ENCODE results near the gene DERL3. TPM values are rescaled to one million over a fixed set of nuclear protein-coding genes. Genes with fewer than 3 reads are reported as not detected.

The DERL3 gene
- total and polyA plus RNA-seq, 2 of the 13 experiments (the other 11 are each of a cell fraction or from before 2014, with no cell fraction given): not detected

- TF ChIP-seq ZBTB39 (CRISPR knock-in tag; IDR thresholded peaks at IDR 0.05) (no peak), AKAP8 (CRISPR knock-in tag; IDR thresholded peaks at IDR 0.05) (no peak), FOXJ3 (CRISPR knock-in tag; IDR thresholded peaks at IDR 0.05; ENCODE audit: borderline replicate concordance) (no peak)
- TF ChIP-seq, protein P1, sequence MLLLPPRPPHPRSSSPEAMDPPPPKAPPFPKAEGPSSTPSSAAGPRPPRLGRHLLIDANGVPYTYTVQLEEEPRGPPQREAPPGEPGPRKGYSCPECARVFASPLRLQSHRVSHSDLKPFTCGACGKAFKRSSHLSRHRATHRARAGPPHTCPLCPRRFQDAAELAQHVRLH (CRISPR knock-in tag; IDR thresholded peaks at IDR 0.05; ENCODE audit: borderline replicate concordance, low read depth): no peak
Measured at GRCh38 chr22:23847310-23847920, 8.6 kb upstream of the DERL3 start (continued).

GRCh38 chr22:23846081-23846469, 7.3 kb upstream of the DERL3 start:
- no peak for ATAC-seq
- Histone ChIP-seq H3K36me3 (replicated peaks in 1 of 2; ENCODE audit: control insufficient read depth in 1 of 2, insufficient read depth in 2 of 2, low read length in 2 of 2) (no peaks in the 10 kb centered on the region), H3K79me2 (ENCODE audit: insufficient read depth, low read length) (no peaks in the 10 kb centered on the region), H3K27ac (ENCODE audit: extremely low read length, insufficient read depth, low read length) (no peak overlapping the region), H2AFZ (ENCODE audit: low read length) (no peak overlapping the region), H3K9ac (ENCODE audit: insufficient read depth, low read depth, low read length) (no peak overlapping the region), H3K9me3 (ENCODE audit: low read length) (no peaks in the 10 kb centered on the region), H3K27me3 (ENCODE audit: control insufficient read depth in 1 of 2, insufficient read depth in 2 of 2, low read length in 2 of 2) (peaks cover 2 to 13% of the 10 kb centered on the region in 2 experiments; a peak in 2 of 5 replicates), H3K4me2 (ENCODE audit: low read depth, low read length) (peak overlapping the region; percentile 21), H3K4me3 (replicated peaks in 1 of 3; ENCODE audit: insufficient read depth in 1 of 3, low read depth in 2 of 3, low read length in 3 of 3) (no peak overlapping the region; a peak in 1 of 6 replicates), H3K4me1 (ENCODE audit: insufficient read depth, low read length) (peaks cover 64% of the 10 kb centered on the region), H4K20me1 (ENCODE audit: insufficient read depth, low read length) (no peaks in the 10 kb centered on the region)
- BruUV-seq (replicated peaks): no TSS peak
- no peak for FAIRE-seq
- in situ Hi-C loops (cut with HindIII; ENCODE audit: extremely low pct_ligation_motif_present, low pct_unique_long_range_greater_than_20kb): loop anchor here (5.0 to 25.0 kb wide), 2 partner anchors 64 to 234 kb away; no protein-coding TSS in a partner anchor
- intact Hi-C loops (cut with micrococcal nuclease; ENCODE audit: unreplicated experiment): loop anchor here (5.0 kb wide), 1 partner anchor 79 kb away; the partner anchor contains the start of gene CHCHD10
- ChIA-PET POLR2A (interaction anchor here (1.3 to 3.0 kb wide), 5 partner anchors 12 to 78 kb away, joined by 3 to 16 read pairs (median 5); partner anchors contain the start of genes CHCHD10, MMP11 and SLC2A11), CTCF (ENCODE audit: low intra/inter-chr PET ratio, low total read pairs) (no interaction called here)
- WGBS (ENCODE audit: low lambda C conversion rate): 62% methylated on average over 7 of the region's 7 CpGs
- TF ChIP-seq ZKSCAN1 (IDR thresholded peaks at IDR 0.05; ENCODE audit: low read length): no peak
- no peak for TF ChIP-seq NCOA1 (CRISPR knock-in tag; IDR thresholded peaks at IDR 0.05)
- TF ChIP-seq ZNF562 (CRISPR knock-in tag; IDR thresholded peaks at IDR 0.05; ENCODE audit: borderline replicate concordance): no peak
- no peak for TF ChIP-seq ZNF446 (CRISPR knock-in tag; IDR thresholded peaks at IDR 0.05)
- no peak for TF ChIP-seq DDIT3 (CRISPR knock-in tag; IDR thresholded peaks at IDR 0.05)
- no peak for TF ChIP-seq ZNF441 (CRISPR knock-in tag; IDR thresholded peaks at IDR 0.05; ENCODE audit: borderline replicate concordance)
- no peak for TF ChIP-seq SETDB1 (CRISPR knock-in tag; IDR thresholded peaks at IDR 0.05; ENCODE audit: borderline replicate concordance)
- TF ChIP-seq ZMYM3 (CRISPR knock-in tag; IDR thresholded peaks at IDR 0.05): peak; percentile 50; the same call in 1 of the 2 replicates
- TF ChIP-seq ZNF768 (CRISPR knock-in tag; IDR thresholded peaks at IDR 0.05): peak; percentile 96
- DNase-seq (ENCODE audit: low spot score): no peak
